Measurements from ENCODE around the gene ACVR1C. TPM values are rescaled to one million over a fixed set of nuclear protein-coding genes. Genes with fewer than 3 reads are reported as not detected.

Gene ACVR1C
- total RNA-seq (2022) (0.86 and 0.99 TPM in 2 replicates), Bru-seq, nascent RNA (percentile 28 among the genes with signal in this experiment), BruChase-seq, experiment 1, labeled RNA remaining after a 6-hour chase (percentile 41 among the genes with signal in this experiment), BruChase-seq, experiment 2, labeled RNA remaining after a 2-hour chase (percentile 31 among the genes with signal in this experiment)
- long read RNA-seq, full-length matches to known transcripts: 1 of 1 reads
- long read RNA-seq, partial matches to known transcripts: 0 of 1 reads
- long read RNA-seq, other reads (novel, unspliced or antisense): 0 of 1 reads

GRCh38 chr2:157628477-157629415 lies at the start of gene ACVR1C:
TSS of gene ACVR1C (minus strand) at chr2:157628864. CDS start at chr2:157628644, 220 bp downstream.
- peaks cover 8% of the 10 kb centered on the region for H3K4me1 Mint-ChIP-seq (ENCODE audit: low read depth, unreplicated experiment)
- CTCF ChIA-PET: interaction anchor here (0.6 to 1.5 kb wide), 5 partner anchors 13 to 130 kb away, joined by 3 to 6 read pairs (median 4); no protein-coding TSS in a partner anchor
- no peaks in the 10 kb centered on the region for H3K27me3 Mint-ChIP-seq (ENCODE audit: unreplicated experiment)
- peak; percentile 84 for DNase-seq
- H3K4me3 Mint-ChIP-seq (ENCODE audit: low read depth, unreplicated experiment): peak within 1 kb of the TSS; percentile 80
- peaks cover 18% of the 10 kb centered on the region for H3K36me3 Mint-ChIP-seq (ENCODE audit: insufficient read depth, unreplicated experiment)
- no peaks in the 10 kb centered on the region for H3K9me3 Mint-ChIP-seq (ENCODE audit: low read depth, unreplicated experiment)
- intact Hi-C loops (cut with micrococcal nuclease; ENCODE audit: unreplicated experiment): no loop called here
- H3K27ac Mint-ChIP-seq (ENCODE audit: unreplicated experiment): peak within 1 kb of the TSS; percentile 59
- no TSS peak for BruUV-seq (replicated peaks)
- peak; percentile 68 for TF ChIP-seq CTCF (IDR thresholded peaks at IDR 0.05; ENCODE audit: unreplicated experiment)

GRCh38 chr2:157677941-157678340 lies 49.3 kb upstream of the ACVR1C start:
- no peaks in the 10 kb centered on the region for H3K9me3 Mint-ChIP-seq (ENCODE audit: low read depth, unreplicated experiment)
- no peak overlapping the region for H3K27ac Mint-ChIP-seq (ENCODE audit: unreplicated experiment)
- CTCF ChIA-PET: no interaction called here
- no peak for DNase-seq
- H3K27me3 Mint-ChIP-seq (ENCODE audit: unreplicated experiment): no peaks in the 10 kb centered on the region
- TF ChIP-seq CTCF (IDR thresholded peaks at IDR 0.05; ENCODE audit: unreplicated experiment): no peak
- no peaks in the 10 kb centered on the region for H3K4me1 Mint-ChIP-seq (ENCODE audit: low read depth, unreplicated experiment)
- no peak overlapping the region for H3K4me3 Mint-ChIP-seq (ENCODE audit: low read depth, unreplicated experiment)
- BruUV-seq (replicated peaks): no TSS peak
- H3K36me3 Mint-ChIP-seq (ENCODE audit: insufficient read depth, unreplicated experiment): no peaks in the 10 kb centered on the region
- intact Hi-C loops (cut with micrococcal nuclease; ENCODE audit: unreplicated experiment): no loop called here

GRCh38 chr2:157672129-157672528 lies 43.5 kb upstream of the ACVR1C start:
- H3K4me3 Mint-ChIP-seq (ENCODE audit: low read depth, unreplicated experiment): no peak overlapping the region
- DNase-seq: no peak
- no peak overlapping the region for H3K27ac Mint-ChIP-seq (ENCODE audit: unreplicated experiment)

More at GRCh38 chr2:157672129-157672528, 43.5 kb upstream of the ACVR1C start:
- H3K4me1 Mint-ChIP-seq (ENCODE audit: low read depth, unreplicated experiment): no peaks in the 10 kb centered on the region
- peaks cover 5% of the 10 kb centered on the region for H3K36me3 Mint-ChIP-seq (ENCODE audit: insufficient read depth, unreplicated experiment)
- TF ChIP-seq CTCF (IDR thresholded peaks at IDR 0.05; ENCODE audit: unreplicated experiment): no peak
- no peaks in the 10 kb centered on the region for H3K27me3 Mint-ChIP-seq (ENCODE audit: unreplicated experiment)
- BruUV-seq (replicated peaks): no TSS peak
- CTCF ChIA-PET: no interaction called here
- no peaks in the 10 kb centered on the region for H3K9me3 Mint-ChIP-seq (ENCODE audit: low read depth, unreplicated experiment)
- intact Hi-C loops (cut with micrococcal nuclease; ENCODE audit: unreplicated experiment): no loop called here

All from Calu3 (cell line).